Trophoblast cell (in vitro differentiated cells and primary cell): ENCODE measurements around the gene CAV1.

Source experiments
- DNase-seq, 2 donors: peaks; one replicate each; pipeline ENCODE4 v3.0.0-alpha.2; 2016
- H2AFZ ChIP-seq: 2 replicates; pipeline ENCODE4 v1.6.1; 2013; ENCODE audit warnings: low read length, moderate library complexity, mild to moderate bottlenecking; ENCODE audit not compliant: insufficient read depth, poor library complexity
- H2AK5ac ChIP-seq: 2 replicates; pipeline ENCODE4 v1.6.1; 2013; ENCODE audit warnings: mild to moderate bottlenecking, low read length
- H2BK120ac ChIP-seq: 2 replicates; pipeline ENCODE4 v1.6.1; 2013; ENCODE audit warnings: low read length, mild to moderate bottlenecking, moderate library complexity; ENCODE audit not compliant: insufficient read depth, poor library complexity
- H2BK12ac ChIP-seq: 2 replicates; pipeline ENCODE4 v1.6.1; 2013; ENCODE audit warnings: mild to moderate bottlenecking, low read length, moderate library complexity
- H2BK5ac ChIP-seq: 2 replicates; pipeline ENCODE4 v1.6.1; 2013; ENCODE audit warnings: low read length, low read depth, moderate library complexity, mild to moderate bottlenecking; ENCODE audit not compliant: poor library complexity
- H3K14ac ChIP-seq: 2 replicates; pipeline ENCODE4 v1.6.1; 2013; ENCODE audit warnings: mild to moderate bottlenecking, low read length
- H3K18ac ChIP-seq: 2 replicates; pipeline ENCODE4 v1.6.1; 2013; ENCODE audit warnings: mild to moderate bottlenecking, low read length
- H3K23ac ChIP-seq: 2 replicates; pipeline ENCODE4 v1.6.1; 2013; ENCODE audit warnings: low read length
- H3K27ac ChIP-seq: 2 replicates; pipeline ENCODE4 v1.5.1; 2013; ENCODE audit warnings: low read depth, mild to moderate bottlenecking, inconsistent platforms, low read length, moderate library complexity
- H3K27me3 ChIP-seq: 2 replicates; pipeline ENCODE4 v1.6.1; 2013; ENCODE audit warnings: inconsistent platforms, mild to moderate bottlenecking, low read length, moderate library complexity; ENCODE audit not compliant: insufficient read depth
- H3K36me3 ChIP-seq, 2 experiments: 1 replicate in 1 of 2; 2 replicates in 1 of 2; pipeline ENCODE4 v1.6.1; 2013; ENCODE audit warnings: low read length in 2 of 2, mild to moderate bottlenecking in 2 of 2, moderate library complexity in 1 of 2; ENCODE audit not compliant: insufficient read depth in 2 of 2, control insufficient read depth in 1 of 2
- H3K4ac ChIP-seq: 2 replicates; pipeline ENCODE4 v1.6.1; 2013; ENCODE audit warnings: low read depth, mild to moderate bottlenecking, low read length, moderate library complexity
- H3K4me1 ChIP-seq, 2 experiments: 1 replicate in 1 of 2; 2 replicates in 1 of 2; pipeline ENCODE4 v1.6.1; 2013; ENCODE audit warnings: low read length in 2 of 2, mild to moderate bottlenecking in 2 of 2, moderate library complexity in 1 of 2; ENCODE audit not compliant: insufficient read depth in 2 of 2, control insufficient read depth in 1 of 2
- H3K4me2 ChIP-seq: 2 replicates; pipeline ENCODE4 v1.6.1; 2013; ENCODE audit warnings: inconsistent platforms, mild to moderate bottlenecking, low read length, moderate library complexity
- H3K4me3 ChIP-seq: 2 replicates; pipeline ENCODE4 v1.5.1; 2013; ENCODE audit warnings: mild to moderate bottlenecking, low read depth, low read length, inconsistent platforms
- H3K79me1 ChIP-seq: one replicate; pipeline ENCODE4 v1.6.1; 2013; ENCODE audit warnings: low read length
- H3K79me2 ChIP-seq: 2 replicates; pipeline ENCODE4 v1.6.1; 2013; ENCODE audit warnings: low read length, mild to moderate bottlenecking; ENCODE audit not compliant: control insufficient read depth, insufficient read depth, poor library complexity
- H3K9ac ChIP-seq: 2 replicates; pipeline ENCODE4 v1.6.1; 2013; ENCODE audit warnings: mild to moderate bottlenecking, low read length
- H3K9me3 ChIP-seq: 2 replicates; pipeline ENCODE4 v1.6.1; 2013; ENCODE audit warnings: low read depth, mild to moderate bottlenecking, control low read depth, inconsistent platforms, low read length; ENCODE audit not compliant: insufficient read depth
- H4K12ac ChIP-seq: 2 replicates; pipeline ENCODE4 v1.6.1; 2013; ENCODE audit warnings: low read depth, mild to moderate bottlenecking, low read length, moderate library complexity
- H4K8ac ChIP-seq: 2 replicates; pipeline ENCODE4 v1.6.1; 2013; ENCODE audit warnings: low read depth, mild to moderate bottlenecking, low read length, moderate library complexity
- H4K91ac ChIP-seq: one replicate; pipeline ENCODE4 v1.6.1; 2013; ENCODE audit warnings: low read depth, mild to moderate bottlenecking, low read length, moderate library complexity
- WGBS: extraction: QIAGEN DNeasy Blood & Tissue Kit; methylation state at CpG from one replicate; pipeline ENCODE4 v1.1.7; 2013; ENCODE audit warnings: missing lambda C conversion rate; ENCODE audit not compliant: insufficient read length, insufficient coverage; ENCODE audit errors: extremely low coverage; 5-methylcytosine and 5-hydroxymethylcytosine counted together

CAV1 gene

DNA sequence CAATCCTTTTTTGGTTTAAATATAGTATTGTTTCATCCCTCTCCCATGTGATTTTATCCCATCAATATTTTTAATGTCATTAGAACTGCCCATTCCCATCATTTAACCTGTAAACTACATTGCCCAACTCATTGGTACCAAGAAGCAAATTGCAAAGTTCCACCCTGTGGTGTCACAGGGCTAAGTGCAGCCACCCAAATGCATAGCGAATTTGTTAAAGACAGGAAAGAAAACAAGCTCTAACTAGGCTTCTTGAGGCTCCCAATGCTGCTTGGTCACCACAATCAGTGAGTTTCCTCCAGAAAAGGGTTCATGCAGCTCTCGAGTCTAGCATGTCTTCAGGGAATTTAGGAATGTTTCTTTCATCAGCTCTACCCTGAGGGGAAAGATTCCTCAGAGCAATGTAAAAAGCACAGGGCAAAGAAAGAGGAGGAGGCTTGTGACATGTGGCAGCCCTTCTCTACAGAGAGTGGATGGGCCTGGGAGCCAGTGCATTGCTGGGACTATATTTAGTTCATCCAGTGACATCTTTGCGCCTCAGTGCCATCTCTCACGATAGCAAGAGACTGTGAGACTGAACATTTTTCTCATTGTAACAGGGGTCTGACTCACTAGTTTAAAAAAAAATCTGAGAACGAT lies 58.1 kb downstream of the CAV1 start:
- Histone ChIP-seq H3K79me1 (no peaks in the 10 kb centered on the region), H3K36me3 (no peaks in the 10 kb centered on the region), H4K12ac (no peak overlapping the region), H3K18ac (no peak overlapping the region), H3K14ac (no peak overlapping the region), H3K4me2 (no peak overlapping the region), H2AK5ac (no peak overlapping the region), H3K4me1 (peaks cover 2 to 4% of the 10 kb centered on the region in 2 experiments), H3K4ac (no peak overlapping the region), H4K91ac (no peak overlapping the region), H3K9me3 (no peaks in the 10 kb centered on the region), H3K9ac (no peak overlapping the region), H3K27ac (no peak overlapping the region), H3K4me3 (no peak overlapping the region), H3K27me3 (no peaks in the 10 kb centered on the region), H2BK12ac (no peak overlapping the region), H2AFZ (no peak overlapping the region), H3K23ac (no peak overlapping the region), H2BK120ac (no peak overlapping the region), H3K79me2 (no peaks in the 10 kb centered on the region), H4K8ac (no peak overlapping the region), H2BK5ac (no peak overlapping the region)
- WGBS, result no CpG with 5 or more reads among the region's 5 CpGs
- DNase-seq, result peak; percentile 63 to 95

DNA sequence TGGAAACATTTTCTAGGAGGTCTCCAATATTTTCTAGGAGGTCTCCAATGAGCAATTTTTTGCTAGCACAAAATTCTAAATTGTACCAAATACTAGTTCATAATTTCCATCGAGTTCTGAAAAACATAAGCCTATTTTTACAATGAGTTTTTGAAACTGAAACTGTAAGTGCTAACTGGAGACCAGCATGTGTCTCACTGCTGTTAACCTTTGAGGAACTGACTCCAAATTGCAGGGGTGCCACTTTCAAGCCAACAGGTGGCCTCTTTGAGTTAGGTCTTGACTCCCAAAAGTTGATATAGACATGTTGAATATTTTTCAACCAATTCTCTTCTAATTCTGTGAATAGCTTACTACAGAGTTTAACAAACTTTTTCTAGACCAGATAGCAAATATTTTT lies 58.8 kb downstream of the CAV1 start:
- Histone ChIP-seq H2BK120ac (no peak overlapping the region), H3K27ac (no peak overlapping the region), H4K8ac (no peak overlapping the region), H4K12ac (no peak overlapping the region), H3K4me1 (peaks cover 2 to 4% of the 10 kb centered on the region in 2 experiments), H3K79me2 (no peaks in the 10 kb centered on the region), H3K4me3 (no peak overlapping the region), H3K27me3 (no peaks in the 10 kb centered on the region), H2AFZ (no peak overlapping the region), H3K18ac (no peak overlapping the region), H3K36me3 (no peaks in the 10 kb centered on the region), H3K4me2 (no peak overlapping the region), H3K9me3 (no peaks in the 10 kb centered on the region), H2BK12ac (no peak overlapping the region), H3K4ac (no peak overlapping the region), H2AK5ac (no peak overlapping the region), H3K79me1 (no peaks in the 10 kb centered on the region), H3K9ac (no peak overlapping the region), H2BK5ac (no peak overlapping the region), H3K14ac (no peak overlapping the region), H3K23ac (no peak overlapping the region), H4K91ac (no peak overlapping the region)
- no CpG with 5 or more reads among the region's 1 CpG for WGBS
- no peak for DNase-seq

DNA sequence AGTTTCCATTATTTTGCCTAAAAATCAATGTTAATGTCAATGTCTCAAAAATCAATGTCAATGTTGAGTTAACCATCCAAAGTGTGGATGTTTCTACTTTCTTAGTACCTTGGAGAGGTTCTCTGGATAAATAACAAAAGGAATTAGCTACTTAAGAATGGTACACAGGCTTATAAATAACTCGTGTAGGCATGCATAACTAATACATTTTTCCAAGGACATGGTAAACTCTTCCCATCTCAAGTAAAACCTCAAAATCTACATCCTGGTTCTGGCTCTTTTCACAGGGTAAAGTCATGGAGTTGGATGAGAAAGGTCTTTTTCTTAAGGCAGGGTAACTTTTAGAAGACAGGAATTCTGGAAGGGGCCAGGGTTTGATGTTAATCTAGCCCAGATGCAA lies 59.9 kb downstream of the CAV1 start:
- Histone ChIP-seq H4K8ac (no peak overlapping the region), H2BK120ac (no peak overlapping the region), H3K79me2 (no peaks in the 10 kb centered on the region), H3K4ac (no peak overlapping the region), H3K9ac (no peak overlapping the region), H3K4me2 (no peak overlapping the region), H2BK12ac (no peak overlapping the region), H4K12ac (no peak overlapping the region), H3K36me3 (no peaks in the 10 kb centered on the region), H2AK5ac (no peak overlapping the region), H3K4me3 (no peak overlapping the region), H3K27ac (no peak overlapping the region), H3K4me1 (peaks cover 2 to 4% of the 10 kb centered on the region in 2 experiments), H2AFZ (no peak overlapping the region), H3K23ac (no peak overlapping the region), H4K91ac (no peak overlapping the region), H2BK5ac (no peak overlapping the region), H3K79me1 (no peaks in the 10 kb centered on the region), H3K14ac (no peak overlapping the region), H3K18ac (no peak overlapping the region), H3K27me3 (no peaks in the 10 kb centered on the region), H3K9me3 (no peaks in the 10 kb centered on the region)
- no peak for DNase-seq
- WGBS, result no CpG with 5 or more reads among the region's 1 CpG

DNA sequence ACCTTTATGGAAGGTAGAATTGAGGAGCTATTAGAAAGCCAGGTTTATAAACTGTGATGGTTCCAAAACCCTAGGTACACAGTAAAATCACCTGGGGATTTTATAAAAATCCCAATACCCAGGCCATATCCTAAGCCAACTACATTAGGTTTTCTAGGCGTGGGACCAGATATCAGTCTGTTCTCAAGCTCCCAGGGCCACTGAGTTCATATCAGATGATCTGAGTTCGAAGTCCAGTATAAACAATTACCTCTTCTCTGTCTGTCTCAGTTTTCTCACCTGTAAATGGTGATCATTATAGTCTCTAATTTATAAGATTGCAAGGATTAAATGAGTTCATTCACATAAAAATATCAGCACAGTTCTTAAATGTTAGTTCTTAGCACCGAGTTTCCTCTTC lies 60.6 kb downstream of the CAV1 start:
- H3K79me1 ChIP-seq, result no peaks in the 10 kb centered on the region

More for the DNA sequence above, 60.6 kb downstream of the CAV1 start:
- H4K8ac ChIP-seq, result no peak overlapping the region
- no peaks in the 10 kb centered on the region for H3K27me3 ChIP-seq
- H3K14ac ChIP-seq, result no peak overlapping the region
- no peak overlapping the region for H3K4me2 ChIP-seq
- H4K91ac ChIP-seq, result no peak overlapping the region
- H2BK12ac ChIP-seq, result no peak overlapping the region
- H4K12ac ChIP-seq, result no peak overlapping the region
- no peak overlapping the region for H3K23ac ChIP-seq
- no peak overlapping the region for H3K18ac ChIP-seq
- no peaks in the 10 kb centered on the region for H3K9me3 ChIP-seq
- WGBS, result no CpG with 5 or more reads among the region's 3 CpGs
- H3K9ac ChIP-seq, result no peak overlapping the region
- H3K4ac ChIP-seq, result no peak overlapping the region
- no peak overlapping the region for H2BK5ac ChIP-seq
- no peak overlapping the region for H2AFZ ChIP-seq
- H3K36me3 ChIP-seq, result no peaks in the 10 kb centered on the region
- no peak overlapping the region for H2BK120ac ChIP-seq
- H2AK5ac ChIP-seq, result no peak overlapping the region
- H3K4me1 ChIP-seq, result peaks cover 2 to 4% of the 10 kb centered on the region in 2 experiments
- no peak overlapping the region for H3K27ac ChIP-seq
- H3K79me2 ChIP-seq, result no peaks in the 10 kb centered on the region
- DNase-seq, result no peak
- no peak overlapping the region for H3K4me3 ChIP-seq
